Mesothelial cell of epicardium (in vitro differentiated cells): ENCODE results near the gene PSMD9. TPM values are rescaled to one million over a fixed set of nuclear protein-coding genes. Genes with fewer than 3 reads are reported as not detected.

Experiments
- DNase-seq, 2 experiments: peaks; one replicate each; pipeline ENCODE4 v3.0.0; 2021; ENCODE audit warnings: low spot score in 2 of 2; ENCODE audit not compliant: unreplicated experiment in 2 of 2
- H3K27ac Mint-ChIP-seq: 2 replicates; pipeline ENCODE4 v1.8.0; 2021; ENCODE audit warnings: mixed read lengths
- H3K27me3 Mint-ChIP-seq: 2 replicates; pipeline ENCODE4 v1.8.0; 2021; ENCODE audit warnings: low read depth, mixed read lengths
- H3K36me3 Mint-ChIP-seq: 2 replicates; pipeline ENCODE4 v1.8.0; 2021; ENCODE audit warnings: mixed read lengths
- H3K4me1 Mint-ChIP-seq: 2 replicates; pipeline ENCODE4 v1.8.0; 2021; ENCODE audit warnings: mixed read lengths
- H3K4me3 Mint-ChIP-seq: 2 replicates; pipeline ENCODE4 v1.8.0; 2021; ENCODE audit warnings: mild to moderate bottlenecking, moderate library complexity, mixed read lengths
- H3K9me3 Mint-ChIP-seq: 2 replicates; pipeline ENCODE4 v1.8.0; 2021; ENCODE audit warnings: mixed read lengths
- total RNA-seq: library from RNA; stranded (reverse); gene quantifications from 3 replicates; pipeline ENCODE4 v1.2.1, GENCODE V29; 2021
- TF ChIP-seq, protein P1 (sequence below): fragments of 200-600 bp; sonication (generic); IDR thresholded peaks from one replicate; pipeline ENCODE4 v1.5.0; 2021; ENCODE audit warnings: antibody characterized with exemption; ENCODE audit not compliant: unreplicated experiment

PSMD9 gene
- total RNA-seq, 1 donor from 2014 or later: 34.1 TPM

DNA sequence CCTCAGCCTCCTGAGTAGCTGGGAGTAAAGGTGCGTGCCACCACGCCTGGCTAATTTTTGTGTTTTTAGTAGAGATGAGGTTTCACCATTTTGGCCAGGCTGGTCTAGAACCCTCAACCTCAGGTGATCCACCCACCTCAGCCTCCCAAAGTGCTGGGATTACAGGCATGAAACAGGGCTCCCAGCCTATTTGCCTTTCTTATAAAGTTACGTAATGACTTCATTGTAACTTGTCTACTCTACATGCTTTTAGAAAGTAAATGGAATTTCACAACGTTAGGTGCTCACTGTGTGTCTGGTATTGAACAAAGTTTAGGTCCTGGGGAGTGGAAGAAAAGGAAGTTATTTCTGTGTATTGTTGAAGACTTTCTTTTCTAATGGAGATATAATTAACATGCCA lies 42.3 kb downstream of the PSMD9 start:
- Mint-ChIP-seq H3K9me3 (no peaks in the 10 kb centered on the region), H3K4me3 (no peak overlapping the region), H3K27me3 (no peaks in the 10 kb centered on the region), H3K4me1 (peaks cover 19% of the 10 kb centered on the region), H3K27ac (no peak overlapping the region), H3K36me3 (no peaks in the 10 kb centered on the region)
- DNase-seq: no peak
- TF ChIP-seq, protein P1, sequence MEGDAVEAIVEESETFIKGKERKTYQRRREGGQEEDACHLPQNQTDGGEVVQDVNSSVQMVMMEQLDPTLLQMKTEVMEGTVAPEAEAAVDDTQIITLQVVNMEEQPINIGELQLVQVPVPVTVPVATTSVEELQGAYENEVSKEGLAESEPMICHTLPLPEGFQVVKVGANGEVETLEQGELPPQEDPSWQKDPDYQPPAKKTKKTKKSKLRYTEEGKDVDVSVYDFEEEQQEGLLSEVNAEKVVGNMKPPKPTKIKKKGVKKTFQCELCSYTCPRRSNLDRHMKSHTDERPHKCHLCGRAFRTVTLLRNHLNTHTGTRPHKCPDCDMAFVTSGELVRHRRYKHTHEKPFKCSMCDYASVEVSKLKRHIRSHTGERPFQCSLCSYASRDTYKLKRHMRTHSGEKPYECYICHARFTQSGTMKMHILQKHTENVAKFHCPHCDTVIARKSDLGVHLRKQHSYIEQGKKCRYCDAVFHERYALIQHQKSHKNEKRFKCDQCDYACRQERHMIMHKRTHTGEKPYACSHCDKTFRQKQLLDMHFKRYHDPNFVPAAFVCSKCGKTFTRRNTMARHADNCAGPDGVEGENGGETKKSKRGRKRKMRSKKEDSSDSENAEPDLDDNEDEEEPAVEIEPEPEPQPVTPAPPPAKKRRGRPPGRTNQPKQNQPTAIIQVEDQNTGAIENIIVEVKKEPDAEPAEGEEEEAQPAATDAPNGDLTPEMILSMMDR: no peak

DNA sequence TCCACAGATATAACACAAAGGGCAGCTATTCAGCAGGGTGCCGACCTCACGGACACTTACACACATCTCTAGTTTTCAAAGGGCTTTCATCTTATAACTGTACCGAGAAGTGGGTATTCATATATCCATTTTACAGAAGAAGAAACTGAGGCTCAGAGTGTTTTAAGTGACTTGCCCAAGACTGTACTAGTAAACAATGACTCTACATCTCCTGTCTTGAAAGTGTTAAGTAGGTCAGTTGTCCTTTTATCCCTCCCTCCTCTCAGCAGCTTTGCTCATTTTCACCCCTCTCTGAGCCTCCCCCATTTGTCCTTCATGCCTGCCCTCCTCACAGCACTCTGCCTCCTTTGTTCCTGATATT lies 43.6 kb downstream of the PSMD9 start:
- H3K4me3 Mint-ChIP-seq: no peak overlapping the region

DNA sequence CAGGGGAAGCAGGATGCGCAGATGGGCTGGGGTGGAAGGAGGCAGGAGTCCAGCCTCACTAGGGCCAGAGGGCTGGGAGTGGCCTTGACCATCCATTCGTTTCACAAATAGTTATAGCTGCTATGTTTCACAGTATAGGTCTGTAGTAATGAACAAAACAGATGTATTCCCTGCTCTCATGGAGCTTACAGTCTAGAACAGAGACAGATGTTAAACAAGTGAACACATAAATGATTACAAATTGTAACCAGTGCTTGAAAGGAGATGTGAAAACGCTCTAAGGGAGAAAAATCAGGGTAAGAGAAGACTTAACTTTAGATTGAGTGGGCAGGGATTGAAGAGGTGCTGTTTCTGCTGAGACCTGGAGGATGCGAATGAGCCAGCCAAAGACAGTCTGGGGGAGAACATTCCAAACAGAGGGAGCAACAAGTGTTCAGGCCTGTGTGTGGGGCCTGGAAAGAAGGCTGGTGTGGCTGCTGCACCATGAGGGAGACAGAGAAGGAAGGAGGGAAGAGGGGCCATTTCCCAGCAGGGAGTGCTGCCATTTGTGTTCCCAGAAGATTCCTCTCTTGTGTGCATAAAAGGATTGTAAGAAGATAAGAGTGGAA lies 44.4 kb downstream of the PSMD9 start:
- peaks cover 13% of the 10 kb centered on the region for H3K36me3 Mint-ChIP-seq
- H3K9me3 Mint-ChIP-seq: peaks cover 4% of the 10 kb centered on the region
- TF ChIP-seq, protein P1: no peak
- no peak overlapping the region for H3K27ac Mint-ChIP-seq
- no peak overlapping the region for H3K4me3 Mint-ChIP-seq
- no peak for DNase-seq
- no peaks in the 10 kb centered on the region for H3K27me3 Mint-ChIP-seq
- H3K4me1 Mint-ChIP-seq: peaks cover 5% of the 10 kb centered on the region

More for the DNA sequence above, 43.6 kb downstream of the PSMD9 start:
- Mint-ChIP-seq H3K36me3 (peaks cover 7% of the 10 kb centered on the region), H3K27ac (no peak overlapping the region), H3K27me3 (no peaks in the 10 kb centered on the region), H3K4me1 (peaks cover 14% of the 10 kb centered on the region), H3K9me3 (peaks cover 2% of the 10 kb centered on the region)
- TF ChIP-seq, protein P1: no peak
- DNase-seq: no peak

DNA sequence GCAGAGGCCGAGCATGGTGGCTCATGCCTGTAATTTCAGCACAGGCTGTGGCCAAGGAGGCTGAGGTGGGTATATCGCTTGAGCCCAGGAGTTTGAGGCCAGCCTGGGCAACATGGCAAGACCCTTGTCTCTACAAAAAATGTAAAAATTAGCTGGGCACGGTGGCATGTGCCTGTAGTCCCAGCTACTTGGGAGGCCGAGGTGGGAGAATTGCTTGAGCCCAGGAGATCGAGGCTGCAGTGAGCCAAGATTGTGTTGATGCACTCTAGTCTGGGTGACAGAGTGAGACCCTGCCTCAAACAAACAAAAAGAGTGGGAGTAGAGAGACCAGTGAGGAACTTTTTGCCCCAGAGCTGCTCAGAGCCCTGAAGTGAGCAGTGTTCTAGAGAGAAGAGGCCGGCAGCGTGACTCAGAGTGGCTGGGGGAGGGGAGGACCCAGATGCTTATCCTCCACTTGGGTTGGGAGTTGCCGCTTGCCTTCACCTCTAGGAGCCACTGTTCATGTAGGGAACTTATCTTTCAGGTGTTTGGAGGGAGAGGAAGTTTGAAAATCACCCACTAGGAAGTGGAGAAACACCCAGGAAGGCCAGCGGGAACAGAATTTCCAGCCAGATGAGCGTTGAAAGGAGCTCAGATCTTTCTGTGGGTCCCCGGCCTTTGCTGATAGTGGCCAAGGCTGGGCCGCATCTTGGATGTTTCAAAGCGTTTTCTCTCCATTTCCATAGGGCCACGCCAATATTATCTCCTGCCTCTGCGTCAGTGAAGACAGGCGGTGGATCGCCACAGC lies 45.1 kb downstream of the PSMD9 start:
- Mint-ChIP-seq H3K27ac (no peak overlapping the region), H3K9me3 (peaks cover 4% of the 10 kb centered on the region), H3K4me1 (peaks cover 5% of the 10 kb centered on the region), H3K4me3 (no peak overlapping the region), H3K36me3 (peaks cover 13% of the 10 kb centered on the region), H3K27me3 (no peaks in the 10 kb centered on the region)
- DNase-seq: no peak
- TF ChIP-seq, protein P1: no peak

DNA sequence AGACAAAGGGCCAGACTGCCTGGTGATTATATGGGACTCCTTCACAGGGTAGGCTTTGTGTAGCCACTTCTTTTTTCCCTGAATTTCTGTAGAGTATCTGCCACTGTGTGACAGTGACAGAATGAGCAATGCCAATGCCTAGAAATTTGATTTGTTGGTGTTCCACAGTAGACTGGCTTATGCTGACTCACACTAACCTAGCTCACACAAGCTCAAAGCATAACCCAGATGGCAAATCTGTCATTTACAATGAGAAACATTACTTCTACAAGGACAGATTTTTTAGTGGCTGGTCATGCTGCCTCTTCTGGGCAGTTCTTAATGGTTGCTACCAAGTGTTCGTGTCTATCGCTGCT lies 45.7 kb downstream of the PSMD9 start:
- Mint-ChIP-seq H3K4me3 (no peak overlapping the region), H3K4me1 (peaks cover 5% of the 10 kb centered on the region), H3K27ac (no peak overlapping the region), H3K9me3 (peaks cover 4% of the 10 kb centered on the region), H3K36me3 (peaks cover 13% of the 10 kb centered on the region), H3K27me3 (no peaks in the 10 kb centered on the region)
- no peak for DNase-seq
- TF ChIP-seq, protein P1: no peak
